ENCODE measurements around the gene C2CD3. TPM values are rescaled to one million over a fixed set of nuclear protein-coding genes. Genes with fewer than 3 reads are reported as not detected.

Gene C2CD3
- total RNA-seq, 1 donor from 2014 or later: 33.1 TPM

DNA sequence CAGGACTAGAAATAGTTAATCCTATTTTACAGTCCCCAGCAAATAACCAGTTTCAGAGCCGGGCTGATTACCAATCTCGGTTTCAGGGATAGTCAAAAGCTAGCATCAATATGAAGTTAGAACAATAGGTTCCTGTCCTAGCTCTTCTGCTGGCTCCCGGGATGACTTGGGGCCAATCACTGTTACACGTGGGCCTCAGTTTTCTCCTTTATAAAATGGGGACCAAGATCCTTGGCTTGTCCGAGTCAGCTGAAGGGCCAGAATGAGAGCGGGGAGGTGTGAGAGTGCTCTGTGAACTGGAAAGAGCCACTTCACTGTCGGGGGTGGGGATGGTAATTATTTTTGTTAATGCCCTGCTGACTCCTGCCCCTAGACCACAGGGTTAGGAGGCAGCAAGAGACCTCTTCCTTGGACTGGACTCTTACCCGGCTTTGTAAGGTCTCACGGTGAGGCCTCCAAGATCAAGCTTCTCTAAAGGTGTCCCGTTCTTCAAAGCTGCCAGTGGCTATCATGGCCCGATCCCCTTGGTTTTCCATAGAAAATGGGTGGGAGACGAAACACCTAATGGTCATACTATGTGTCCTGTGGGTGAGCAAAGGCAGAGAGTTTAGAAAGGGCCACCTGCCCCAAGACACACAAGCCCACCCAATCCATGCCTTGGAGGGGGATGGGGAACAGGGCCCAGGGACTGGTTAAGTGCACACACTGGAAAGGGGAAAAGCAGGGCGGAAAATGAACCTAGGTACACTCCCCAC is 189.6 kb downstream of the C2CD3 start:
- Mint-ChIP-seq H3K27ac (peak overlapping the region; percentile 98), H3K27me3 (ENCODE audit: low read depth) (no peaks in the 10 kb centered on the region), H3K4me1 (ENCODE audit: low read depth) (peaks cover 51% of the 10 kb centered on the region), H3K36me3 (ENCODE audit: low read depth) (peaks cover 64% of the 10 kb centered on the region), H3K9me3 (no peaks in the 10 kb centered on the region), H3K4me3 (ENCODE audit: low read depth) (peak overlapping the region; percentile 100)
- no peak for DNase-seq (ENCODE audit: low spot score)
- intact Hi-C loops (cut with micrococcal nuclease): loop anchor here (5.0 kb wide), 2 partner anchors 194 to 416 kb away; partner anchors contain the start of genes MRPL48 and PGM2L1

DNA sequence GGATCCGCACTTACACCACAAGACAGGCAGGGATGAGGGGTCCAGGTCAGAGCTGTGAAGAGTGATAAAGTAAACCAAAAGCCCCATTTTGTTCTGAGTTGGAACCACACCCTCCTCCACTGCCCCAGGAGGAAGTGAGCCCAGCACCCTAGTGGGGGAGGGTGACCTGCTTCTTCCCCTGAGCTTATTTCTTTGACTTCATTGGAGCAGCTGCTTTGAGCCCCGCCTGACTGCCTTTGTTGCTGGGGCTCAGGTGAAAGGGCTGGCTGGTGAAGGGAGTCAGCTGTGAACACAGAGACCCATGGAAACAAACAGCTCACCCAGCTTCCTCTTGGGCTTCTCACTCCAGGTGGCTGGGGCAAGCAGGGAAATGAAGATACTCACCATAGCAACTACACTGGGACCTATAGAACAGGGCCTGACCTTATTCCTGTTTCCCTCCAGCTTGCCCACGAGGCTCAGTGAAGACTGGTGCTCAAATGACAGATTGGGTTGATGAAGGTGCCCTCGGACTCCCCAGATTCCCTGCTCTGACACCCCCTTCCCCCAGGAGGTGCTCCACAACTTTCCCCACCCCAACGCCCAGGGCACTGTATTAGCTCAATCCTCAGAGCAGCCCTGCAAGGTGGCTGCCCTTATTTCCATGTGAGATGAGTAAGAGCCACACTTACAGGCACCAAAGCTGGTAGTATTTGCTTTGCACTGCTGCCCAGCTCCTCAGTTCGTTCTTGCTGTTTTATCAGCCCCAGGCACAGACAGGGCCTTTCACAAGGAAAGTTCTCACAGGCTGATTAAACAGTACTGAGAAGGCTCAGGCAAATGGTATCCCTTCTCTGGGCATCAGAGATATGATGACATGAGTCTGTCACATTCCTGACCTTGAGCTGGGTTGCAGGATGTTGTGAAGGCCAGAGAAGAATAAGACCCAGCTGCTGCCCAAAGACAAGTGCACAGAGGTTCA is 190.5 kb downstream of the C2CD3 start:
- Mint-ChIP-seq H3K9me3 (no peaks in the 10 kb centered on the region), H3K4me1 (ENCODE audit: low read depth) (peaks cover 52% of the 10 kb centered on the region), H3K27me3 (ENCODE audit: low read depth) (no peaks in the 10 kb centered on the region), H3K36me3 (ENCODE audit: low read depth) (peaks cover 73% of the 10 kb centered on the region), H3K27ac (peak overlapping the region; percentile 98), H3K4me3 (ENCODE audit: low read depth) (peak overlapping the region; percentile 100)
- intact Hi-C loops (cut with micrococcal nuclease): loop anchor here (5.0 kb wide), 2 partner anchors 193 to 417 kb away; partner anchors contain the start of genes MRPL48 and PGM2L1
- DNase-seq (ENCODE audit: low spot score): peak; percentile 81

DNA sequence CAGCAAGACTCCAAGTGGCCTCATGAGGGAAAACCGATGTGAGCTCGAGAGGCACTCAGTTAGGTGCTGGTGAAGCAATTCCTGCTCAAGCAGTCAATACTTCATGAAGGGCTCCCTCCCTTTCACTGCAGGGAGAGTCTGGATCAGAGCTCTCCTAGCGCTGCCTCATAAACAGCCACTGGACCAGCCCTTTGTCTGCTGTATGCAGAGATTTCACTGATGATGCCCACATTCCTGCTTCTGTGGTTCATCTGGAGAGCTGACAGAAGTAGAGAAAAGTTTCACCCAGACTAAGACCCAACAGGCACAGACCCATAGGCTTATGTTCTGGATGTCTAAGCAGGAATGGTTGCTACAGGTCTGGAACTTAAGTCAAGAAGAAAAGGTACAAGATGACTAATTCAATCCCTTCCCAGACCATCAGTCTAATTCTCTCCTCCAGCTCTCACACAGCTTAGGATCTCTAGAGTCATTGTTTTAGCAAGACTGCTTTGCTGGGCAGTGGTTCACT is 192.2 kb downstream of the C2CD3 start:
- peaks cover 90% of the 10 kb centered on the region for H3K36me3 Mint-ChIP-seq (ENCODE audit: low read depth)
- H3K9me3 Mint-ChIP-seq: no peaks in the 10 kb centered on the region
- H3K4me1 Mint-ChIP-seq (ENCODE audit: low read depth): peaks cover 55% of the 10 kb centered on the region
- H3K27ac Mint-ChIP-seq: peak overlapping the region; percentile 83
- DNase-seq (ENCODE audit: low spot score): no peak
- H3K27me3 Mint-ChIP-seq (ENCODE audit: low read depth): no peaks in the 10 kb centered on the region
- intact Hi-C loops (cut with micrococcal nuclease): no loop called here
- H3K4me3 Mint-ChIP-seq (ENCODE audit: low read depth): peak overlapping the region; percentile 73

DNA sequence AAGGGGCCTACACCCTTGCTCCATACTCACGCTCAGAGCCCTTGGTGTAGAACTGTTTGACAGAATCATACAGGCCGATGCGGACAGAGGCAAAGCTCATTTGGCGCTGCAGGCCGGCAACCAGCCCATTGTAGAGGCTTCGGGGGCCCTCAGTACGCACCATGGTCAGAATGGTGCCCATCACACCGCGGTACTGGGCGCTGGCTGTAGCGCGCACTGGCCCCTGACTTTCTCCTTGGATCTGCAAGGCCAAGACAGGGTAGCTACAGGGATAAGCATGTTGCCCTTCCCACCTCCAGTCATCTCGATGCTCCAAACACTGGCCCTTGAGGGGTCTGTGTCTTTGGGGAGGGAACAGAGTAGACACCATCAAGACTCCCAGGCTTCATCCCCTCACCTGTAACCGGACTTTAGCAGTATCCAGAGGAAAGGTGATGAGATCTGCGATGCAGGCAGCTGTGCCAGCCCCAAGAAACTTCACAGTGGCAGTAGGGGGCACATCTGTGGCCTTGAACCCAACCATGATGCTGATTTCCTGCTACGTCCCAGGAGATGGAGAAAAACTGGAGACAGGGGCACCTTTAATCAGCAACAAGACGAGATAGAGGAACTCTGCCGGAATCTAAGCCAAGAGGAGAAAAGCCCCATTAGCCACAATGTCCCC is 192.8 kb downstream of the C2CD3 start:
- no peak for DNase-seq (ENCODE audit: low spot score)
- Mint-ChIP-seq H3K4me3 (ENCODE audit: low read depth) (no peak overlapping the region), H3K27ac (peak overlapping the region; percentile 83), H3K4me1 (ENCODE audit: low read depth) (peaks cover 57% of the 10 kb centered on the region), H3K36me3 (ENCODE audit: low read depth) (peaks cover 91% of the 10 kb centered on the region), H3K9me3 (no peaks in the 10 kb centered on the region), H3K27me3 (ENCODE audit: low read depth) (no peaks in the 10 kb centered on the region)
- intact Hi-C loops (cut with micrococcal nuclease): no loop called here

DNA sequence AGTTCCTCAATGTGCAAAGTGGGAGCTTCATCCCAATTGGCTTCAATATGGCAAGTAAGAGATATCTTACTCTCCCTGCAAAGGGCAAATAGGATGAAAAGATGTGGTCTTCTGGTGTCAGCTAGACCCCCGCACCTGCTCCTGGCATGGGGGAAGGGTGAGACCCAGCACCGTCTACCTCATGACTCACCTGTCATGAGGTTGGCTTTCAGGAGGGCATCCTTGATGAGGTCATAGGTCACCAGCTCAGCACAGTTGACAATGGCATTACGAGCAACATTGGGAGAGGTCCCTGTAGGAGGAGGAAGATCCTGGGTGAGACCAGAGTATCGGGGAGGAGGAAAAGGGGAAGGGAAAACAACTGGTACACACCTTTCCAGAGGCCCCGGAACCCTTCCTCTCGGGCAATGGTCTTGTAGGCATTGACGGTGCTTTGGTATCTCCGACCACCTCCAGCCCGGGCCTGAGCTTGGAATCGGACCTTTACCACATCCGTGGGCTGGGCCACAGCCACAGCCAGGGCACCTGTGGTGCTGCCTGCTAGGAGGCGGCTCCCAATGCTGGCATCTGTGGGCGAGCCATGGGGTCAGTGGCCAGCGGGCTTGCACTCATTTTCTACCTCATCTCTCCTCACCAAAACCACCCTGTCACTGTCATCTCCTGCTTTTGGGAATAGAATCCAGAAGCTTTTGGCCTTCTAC is 194.2 kb downstream of the C2CD3 start:
- H3K4me3 Mint-ChIP-seq (ENCODE audit: low read depth): no peak overlapping the region
- peaks cover 67% of the 10 kb centered on the region for H3K4me1 Mint-ChIP-seq (ENCODE audit: low read depth)
- no peaks in the 10 kb centered on the region for H3K27me3 Mint-ChIP-seq (ENCODE audit: low read depth)
- no peaks in the 10 kb centered on the region for H3K9me3 Mint-ChIP-seq
- no peak for DNase-seq (ENCODE audit: low spot score)
- peaks cover 90% of the 10 kb centered on the region for H3K36me3 Mint-ChIP-seq (ENCODE audit: low read depth)
- peak overlapping the region; percentile 54 for H3K27ac Mint-ChIP-seq
- intact Hi-C loops (cut with micrococcal nuclease): no loop called here

DNA sequence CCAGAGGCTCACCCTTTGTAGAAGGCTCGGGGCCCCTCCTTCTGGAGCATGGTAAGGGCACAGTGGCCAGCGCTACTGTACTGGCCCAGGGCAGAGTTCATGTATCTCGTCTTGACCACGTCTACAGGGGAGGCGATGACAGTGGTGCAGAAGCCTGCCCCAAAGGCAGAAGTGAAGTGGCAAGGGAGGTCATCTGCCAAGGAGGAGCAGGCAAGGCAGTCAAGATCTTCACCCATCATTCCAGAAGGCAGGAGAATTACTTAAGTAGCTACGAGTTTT is 195.4 kb downstream of the C2CD3 start:
- no peak for DNase-seq (ENCODE audit: low spot score)
- H3K4me1 Mint-ChIP-seq (ENCODE audit: low read depth): peaks cover 69% of the 10 kb centered on the region
- no peaks in the 10 kb centered on the region for H3K9me3 Mint-ChIP-seq
- H3K4me3 Mint-ChIP-seq (ENCODE audit: low read depth): no peak overlapping the region
- intact Hi-C loops (cut with micrococcal nuclease): no loop called here
- H3K36me3 Mint-ChIP-seq (ENCODE audit: low read depth): peaks cover 78% of the 10 kb centered on the region
- H3K27me3 Mint-ChIP-seq (ENCODE audit: low read depth): no peaks in the 10 kb centered on the region
- peak overlapping the region; percentile 68 for H3K27ac Mint-ChIP-seq

DNA sequence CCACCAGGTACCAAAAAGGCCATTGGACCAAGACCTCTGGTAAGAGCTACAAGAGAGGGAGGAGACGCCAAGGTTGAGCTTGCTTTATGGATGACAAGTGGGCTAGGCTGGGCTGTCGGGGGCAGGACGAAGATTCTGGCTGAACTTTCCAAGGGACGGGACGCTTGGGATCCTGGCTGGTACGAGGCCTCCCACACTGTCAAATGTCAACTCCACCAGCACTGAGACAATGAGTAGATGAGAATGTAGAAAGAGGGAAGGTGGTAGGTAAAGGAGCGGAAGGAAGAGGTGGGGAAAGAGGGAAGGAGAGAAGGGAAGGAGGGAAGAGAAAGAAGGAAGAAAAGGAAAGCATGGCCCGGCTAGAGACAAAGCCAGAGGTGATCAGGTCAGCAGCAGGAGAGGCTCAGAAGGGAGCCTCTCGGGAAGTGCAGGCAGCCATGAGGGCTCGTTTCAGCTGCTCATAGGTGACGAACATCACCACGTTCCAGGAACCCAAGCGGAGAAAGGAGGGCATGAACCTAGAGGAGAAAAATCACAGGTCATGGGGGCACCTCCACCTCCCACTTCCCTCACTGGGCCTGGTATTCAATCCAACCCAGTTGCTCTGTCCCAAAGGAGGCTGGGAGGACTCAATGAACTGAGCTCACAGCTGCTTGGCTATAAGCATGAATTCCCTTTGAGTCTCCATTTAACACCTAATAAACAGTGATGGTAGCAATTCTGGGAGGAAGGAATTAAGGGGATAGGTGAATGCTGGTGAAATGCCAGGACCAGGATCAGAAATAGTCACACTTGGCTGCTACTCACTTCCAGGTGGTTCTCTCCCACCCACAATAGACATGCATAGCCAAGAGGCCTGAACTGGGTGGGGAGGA is 196.0 kb downstream of the C2CD3 start:
- Mint-ChIP-seq H3K9me3 (no peaks in the 10 kb centered on the region), H3K4me1 (ENCODE audit: low read depth) (peaks cover 69% of the 10 kb centered on the region), H3K27me3 (ENCODE audit: low read depth) (no peaks in the 10 kb centered on the region), H3K27ac (peak overlapping the region; percentile 85), H3K36me3 (ENCODE audit: low read depth) (peaks cover 72% of the 10 kb centered on the region), H3K4me3 (ENCODE audit: low read depth) (peak overlapping the region; percentile 27)
- no peak for DNase-seq (ENCODE audit: low spot score)
- intact Hi-C loops (cut with micrococcal nuclease): loop anchor here (1.0 kb wide), 1 partner anchor 8 kb away; no protein-coding TSS in a partner anchor

DNA sequence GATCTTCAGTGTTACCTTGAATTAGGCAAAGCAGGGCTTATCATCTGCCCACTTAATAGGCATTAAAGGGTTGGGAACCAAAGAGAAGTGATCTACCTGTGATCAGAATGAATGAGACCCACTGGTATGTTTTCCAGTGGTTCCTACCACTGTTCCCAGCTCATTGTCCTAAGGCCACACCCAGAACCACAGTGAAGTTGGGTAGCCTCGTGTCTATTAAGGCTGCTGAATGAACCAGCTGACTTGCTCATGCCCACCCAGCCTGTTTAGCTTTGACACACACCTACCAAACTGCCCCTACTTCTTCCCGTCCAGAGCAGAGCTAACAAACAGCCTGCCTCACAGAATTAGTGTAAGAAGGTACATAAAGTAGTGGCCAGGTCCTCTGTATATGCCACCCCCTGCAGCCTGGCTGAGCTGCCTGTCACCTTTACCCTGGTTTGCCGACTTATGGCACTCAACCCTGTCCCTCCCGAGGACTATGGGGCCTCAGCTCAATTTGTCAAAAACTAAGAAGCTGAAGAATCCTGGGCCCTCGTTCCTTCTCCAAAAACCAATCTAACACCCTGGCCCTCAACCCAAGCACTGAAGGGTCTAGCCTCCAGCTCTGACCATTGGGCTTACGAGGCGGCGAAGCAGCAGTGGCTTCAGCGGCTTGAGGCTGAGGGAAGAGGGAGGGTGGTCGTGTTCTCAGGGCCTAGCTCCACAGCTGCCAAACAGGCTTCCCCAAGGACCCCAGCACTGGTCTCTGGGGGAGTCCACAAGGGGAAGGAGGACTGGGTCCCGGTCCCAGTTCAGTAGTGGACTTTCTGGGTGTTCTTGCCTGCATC is 198.0 kb downstream of the C2CD3 start:
- peak overlapping the region; percentile 85 for H3K27ac Mint-ChIP-seq
- H3K4me3 Mint-ChIP-seq (ENCODE audit: low read depth): no peak overlapping the region
- intact Hi-C loops (cut with micrococcal nuclease): no loop called here
- peaks cover 69% of the 10 kb centered on the region for H3K4me1 Mint-ChIP-seq (ENCODE audit: low read depth)
- H3K36me3 Mint-ChIP-seq (ENCODE audit: low read depth): peaks cover 52% of the 10 kb centered on the region
- H3K27me3 Mint-ChIP-seq (ENCODE audit: low read depth): no peaks in the 10 kb centered on the region
- no peak for DNase-seq (ENCODE audit: low spot score)
- H3K9me3 Mint-ChIP-seq: no peaks in the 10 kb centered on the region

DNA sequence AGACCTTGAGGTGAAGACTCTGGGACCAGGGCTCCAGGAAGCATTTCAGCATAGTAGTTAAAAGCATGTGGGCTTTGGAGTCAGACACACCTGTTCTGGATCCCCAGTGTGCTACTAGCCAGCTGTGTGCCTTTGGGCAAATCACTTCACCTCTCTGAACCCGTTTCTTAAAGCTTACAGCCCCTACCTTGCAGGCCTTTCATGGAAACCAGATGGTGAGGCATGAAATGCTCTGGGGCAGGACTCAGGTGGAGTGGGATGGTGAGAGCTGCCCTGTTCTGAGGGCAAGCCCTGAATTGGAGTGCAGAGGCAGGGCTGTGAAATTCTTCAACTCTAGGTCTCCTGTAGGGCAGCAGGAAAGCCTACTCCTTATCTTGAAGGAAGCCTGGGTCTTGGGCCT is 198.6 kb downstream of the C2CD3 start:
- H3K4me1 Mint-ChIP-seq (ENCODE audit: low read depth): peaks cover 66% of the 10 kb centered on the region
- H3K9me3 Mint-ChIP-seq: no peaks in the 10 kb centered on the region

DNA sequence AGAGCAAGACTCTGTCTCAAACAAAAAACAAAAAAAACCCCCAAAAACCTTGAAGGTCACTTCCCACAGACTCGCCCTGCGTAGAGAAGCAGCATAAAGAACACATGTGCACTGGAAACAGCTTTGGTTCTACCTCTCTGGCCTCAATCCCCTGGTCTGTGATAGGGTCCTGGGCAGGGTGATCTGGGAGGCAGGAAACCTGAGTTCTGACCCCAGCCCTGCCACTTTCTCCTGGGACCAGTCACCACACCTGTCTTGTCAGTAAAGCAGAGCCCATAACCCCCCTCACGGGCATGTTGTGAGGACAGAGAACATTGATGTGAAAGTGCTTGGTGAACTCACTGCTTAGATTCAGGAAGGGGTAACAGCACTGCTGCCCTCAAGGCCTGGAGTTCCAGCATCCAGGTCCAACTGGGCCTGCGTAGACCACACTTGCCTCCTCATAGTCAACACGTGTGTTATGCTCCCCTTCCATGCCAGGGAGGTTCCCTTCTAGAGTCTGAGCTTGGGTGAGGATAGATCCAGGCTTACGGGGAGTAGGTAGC is 199.6 kb downstream of the C2CD3 start:
- Mint-ChIP-seq H3K27me3 (ENCODE audit: low read depth) (no peaks in the 10 kb centered on the region), H3K36me3 (ENCODE audit: low read depth) (peaks cover 37% of the 10 kb centered on the region), H3K9me3 (no peaks in the 10 kb centered on the region), H3K4me1 (ENCODE audit: low read depth) (peaks cover 59% of the 10 kb centered on the region), H3K27ac (peak overlapping the region; percentile 76), H3K4me3 (ENCODE audit: low read depth) (no peak overlapping the region)
- no peak for DNase-seq (ENCODE audit: low spot score)
- intact Hi-C loops (cut with micrococcal nuclease): no loop called here

More for the DNA sequence above, 198.6 kb downstream of the C2CD3 start:
- Mint-ChIP-seq H3K36me3 (ENCODE audit: low read depth) (peaks cover 46% of the 10 kb centered on the region), H3K4me3 (ENCODE audit: low read depth) (no peak overlapping the region), H3K27ac (peak overlapping the region; percentile 61), H3K27me3 (ENCODE audit: low read depth) (no peaks in the 10 kb centered on the region)
- DNase-seq (ENCODE audit: low spot score): no peak
- intact Hi-C loops (cut with micrococcal nuclease): no loop called here
